Colonic mucosa (tissue), 4 donors: ENCODE data around the gene RNF166. TPM values are rescaled to one million over a fixed set of nuclear protein-coding genes. Genes with fewer than 3 reads are reported as not detected.

ENCODE experiments used
- DNase-seq: peaks from one replicate; pipeline ENCODE4 v3.0.0-alpha.2; 2020
- H3K27ac ChIP-seq: fragments of 200-600 bp; one replicate; pipeline ENCODE4 v1.8.0; 2021
- H3K27me3 ChIP-seq: fragments of 200-600 bp; one replicate; pipeline ENCODE4 v1.8.0; 2021
- H3K36me3 ChIP-seq: fragments of 200-600 bp; one replicate; pipeline ENCODE4 v1.8.0; 2021
- H3K4me1 ChIP-seq: fragments of 200-600 bp; one replicate; pipeline ENCODE4 v1.8.0; 2021; ENCODE audit warnings: mild to moderate bottlenecking
- H3K4me3 ChIP-seq: fragments of 200-600 bp; one replicate; pipeline ENCODE4 v1.8.0; 2021
- H3K9ac ChIP-seq, 2 donors: one replicate each; pipeline ENCODE4 v1.7.0; 2013; ENCODE audit warnings: control low read depth in 2 of 2, low read depth in 2 of 2, low read length in 2 of 2
- H3K9me3 ChIP-seq: fragments of 200-600 bp; one replicate; pipeline ENCODE4 v1.8.0; 2021
- intact Hi-C: fragments of 100-400 bp; cut with DNase I; formaldehyde crosslinking; loops from one replicate; pipeline ENCODE4 v1.14.1; 2022
- total RNA-seq, 2 donors: library from RNA; stranded (reverse); fragmentation: NEBNext Ultra II Directional in 1 of 2; extraction: Animal tissue kit (Norgen Biotek cat#: 25700) in 1 of 2; gene quantifications; one replicate each; pipeline ENCODE4 v1.2.1, GENCODE V29; 2021
- TF ChIP-seq, protein P1 (sequence below): fragments of 200-600 bp; IDR thresholded peaks from one replicate; pipeline ENCODE4 v1.8.0; 2022; ENCODE audit warnings: antibody characterized with exemption, mild to moderate bottlenecking
- donor health status: healthy.
- donor health status: DM: no; HTN: no; CAD: no.
- donor health status: DM: no; HTN: no; CAD: no.

Gene RNF166
- total RNA-seq, 2 donors from 2014 or later, result 9.2 to 9.3 TPM

- intact Hi-C loops, result no loop called here
- Histone ChIP-seq H3K4me1 (peaks cover 4% of the 10 kb centered on the region), H3K9me3 (no peaks in the 10 kb centered on the region), H3K4me3 (no peak overlapping the region), H3K27ac (no peak overlapping the region), H3K27me3 (no peaks in the 10 kb centered on the region), H3K9ac (no peak overlapping the region), H3K36me3 (no peaks in the 10 kb centered on the region)
- TF ChIP-seq, protein P1, sequence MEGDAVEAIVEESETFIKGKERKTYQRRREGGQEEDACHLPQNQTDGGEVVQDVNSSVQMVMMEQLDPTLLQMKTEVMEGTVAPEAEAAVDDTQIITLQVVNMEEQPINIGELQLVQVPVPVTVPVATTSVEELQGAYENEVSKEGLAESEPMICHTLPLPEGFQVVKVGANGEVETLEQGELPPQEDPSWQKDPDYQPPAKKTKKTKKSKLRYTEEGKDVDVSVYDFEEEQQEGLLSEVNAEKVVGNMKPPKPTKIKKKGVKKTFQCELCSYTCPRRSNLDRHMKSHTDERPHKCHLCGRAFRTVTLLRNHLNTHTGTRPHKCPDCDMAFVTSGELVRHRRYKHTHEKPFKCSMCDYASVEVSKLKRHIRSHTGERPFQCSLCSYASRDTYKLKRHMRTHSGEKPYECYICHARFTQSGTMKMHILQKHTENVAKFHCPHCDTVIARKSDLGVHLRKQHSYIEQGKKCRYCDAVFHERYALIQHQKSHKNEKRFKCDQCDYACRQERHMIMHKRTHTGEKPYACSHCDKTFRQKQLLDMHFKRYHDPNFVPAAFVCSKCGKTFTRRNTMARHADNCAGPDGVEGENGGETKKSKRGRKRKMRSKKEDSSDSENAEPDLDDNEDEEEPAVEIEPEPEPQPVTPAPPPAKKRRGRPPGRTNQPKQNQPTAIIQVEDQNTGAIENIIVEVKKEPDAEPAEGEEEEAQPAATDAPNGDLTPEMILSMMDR, result no peak
- DNase-seq, result no peak
These were observed 47.5 kb downstream of the RNF166 start for GRCh38 chr16:88658714-88659113.

GRCh38 chr16:88657371-88657770, 48.8 kb downstream of the RNF166 start:
- no peaks in the 10 kb centered on the region for H3K9me3 ChIP-seq
- H3K36me3 ChIP-seq, result no peaks in the 10 kb centered on the region
- no peak overlapping the region for H3K4me3 ChIP-seq
- DNase-seq, result no peak
- intact Hi-C loops, result no loop called here
- H3K9ac ChIP-seq, result no peak overlapping the region
- TF ChIP-seq, protein P1, result no peak
- H3K27ac ChIP-seq, result no peak overlapping the region
- peaks cover 4% of the 10 kb centered on the region for H3K4me1 ChIP-seq
- no peaks in the 10 kb centered on the region for H3K27me3 ChIP-seq

- H3K4me3 ChIP-seq, result no peak overlapping the region
- no peaks in the 10 kb centered on the region for H3K27me3 ChIP-seq
- intact Hi-C loops, result no loop called here
- no peak overlapping the region for H3K9ac ChIP-seq
- H3K36me3 ChIP-seq, result no peaks in the 10 kb centered on the region
- peaks cover 6% of the 10 kb centered on the region for H3K4me1 ChIP-seq
- no peaks in the 10 kb centered on the region for H3K9me3 ChIP-seq
- H3K27ac ChIP-seq, result no peak overlapping the region
- TF ChIP-seq, protein P1, result no peak
- DNase-seq, result no peak
These were observed 49.8 kb downstream of the RNF166 start for GRCh38 chr16:88656291-88656980.

DNA sequence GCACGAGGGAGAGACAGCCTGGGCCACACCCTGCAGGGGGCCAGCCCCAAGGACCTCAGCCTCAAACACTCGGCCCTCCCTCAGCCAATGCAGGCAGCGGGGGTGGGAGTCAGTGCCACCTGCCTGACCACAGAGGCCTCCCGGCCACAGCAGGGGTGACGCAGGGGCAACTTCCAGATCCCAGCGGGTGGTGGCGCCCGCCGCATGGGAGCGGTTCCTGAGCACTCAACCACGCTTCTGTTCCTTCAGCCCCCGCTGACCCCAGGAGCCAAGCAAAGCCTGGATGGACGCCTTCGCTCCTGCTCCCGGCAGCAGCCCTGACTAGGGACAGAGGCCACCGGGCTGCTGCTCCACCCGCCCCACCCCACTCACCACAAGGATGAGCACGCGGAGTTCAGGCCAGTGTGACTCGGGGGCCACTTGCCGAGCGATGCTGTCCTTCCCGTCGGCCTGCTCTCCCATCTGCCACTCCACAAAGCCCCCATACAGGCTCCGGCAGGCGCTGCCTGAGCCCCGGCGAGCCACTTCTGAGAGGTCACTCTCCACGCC, 50.4 kb downstream of the RNF166 start:
- Histone ChIP-seq H3K9ac (no peak overlapping the region), H3K36me3 (no peaks in the 10 kb centered on the region)
- DNase-seq, result no peak

GRCh38 chr16:88655053-88655732, 51.0 kb downstream of the RNF166 start:
- no peak overlapping the region for H3K9ac ChIP-seq
- intact Hi-C loops, result no loop called here
- H3K36me3 ChIP-seq, result no peaks in the 10 kb centered on the region
- peaks cover 8% of the 10 kb centered on the region for H3K4me1 ChIP-seq
- TF ChIP-seq, protein P1, result no peak
- no peaks in the 10 kb centered on the region for H3K9me3 ChIP-seq
- DNase-seq, result no peak
- H3K27me3 ChIP-seq, result no peaks in the 10 kb centered on the region
- no peak overlapping the region for H3K27ac ChIP-seq
- H3K4me3 ChIP-seq, result no peak overlapping the region

More for the DNA sequence above, 50.4 kb downstream of the RNF166 start:
- no peaks in the 10 kb centered on the region for H3K27me3 ChIP-seq
- no peak overlapping the region for H3K27ac ChIP-seq
- intact Hi-C loops, result no loop called here
- H3K4me3 ChIP-seq, result no peak overlapping the region
- H3K4me1 ChIP-seq, result peaks cover 8% of the 10 kb centered on the region
- no peaks in the 10 kb centered on the region for H3K9me3 ChIP-seq
- TF ChIP-seq, protein P1, result no peak
